Measurements from ENCODE around the gene CRYM. TPM values are rescaled to one million over a fixed set of nuclear protein-coding genes. Genes with fewer than 3 reads are reported as not detected.
"Not testable (repeated sequence)": the region's sequence is repeated elsewhere in the genome, so short reads cannot be mapped to it uniquely, and the experiment has no call there.

Gene CRYM
- polyA plus RNA-seq, 2 donors: 5.3 to 9.8 TPM

GRCh38 chr16:21302898-21303528 lies 24.9 kb upstream of the CRYM start:
- H3K9me3 ChIP-seq (ENCODE audit: control insufficient read depth in 2 of 2, insufficient read depth in 1 of 2, low read depth in 1 of 2, low read length in 1 of 2): no peaks in the 10 kb centered on the region
- H3K4me1 ChIP-seq (ENCODE audit: control insufficient read depth in 2 of 2, insufficient read depth in 2 of 2, low read length in 1 of 2): peaks cover 0 to 3% of the 10 kb centered on the region in 2 donors
- 42 to 45% methylated on average over 4 of the region's 4 CpGs for WGBS, 2 donors
- H3K27ac ChIP-seq (ENCODE audit: low read depth in 2 of 2, low read length in 1 of 2): no peak overlapping the region
- no peak overlapping the region for H3K4me3 ChIP-seq (ENCODE audit: low read depth in 1 of 2, low read length in 2 of 2)
- no peaks in the 10 kb centered on the region for H3K27me3 ChIP-seq (ENCODE audit: control insufficient read depth in 1 of 2, insufficient read depth in 2 of 2, low read length in 2 of 2)
- H3K36me3 ChIP-seq (ENCODE audit: control insufficient read depth in 2 of 2, insufficient read depth in 2 of 2, low read length in 1 of 2): no peaks in the 10 kb centered on the region

- peak overlapping the region in 1 of 2 donors; percentile 71 for H3K4me3 ChIP-seq (ENCODE audit: low read depth in 1 of 2, low read length in 2 of 2)
- H3K4me1 ChIP-seq (ENCODE audit: control insufficient read depth in 2 of 2, insufficient read depth in 2 of 2, low read length in 1 of 2): peaks cover 0 to 3% of the 10 kb centered on the region in 2 donors
- H3K9me3 ChIP-seq (ENCODE audit: control insufficient read depth in 2 of 2, insufficient read depth in 1 of 2, low read depth in 1 of 2, low read length in 1 of 2): no peaks in the 10 kb centered on the region
- 43 to 48% methylated on average over 3 of the region's 3 CpGs for WGBS, 2 donors
- peak overlapping the region; percentile 8 to 53 for H3K27ac ChIP-seq (ENCODE audit: low read depth in 2 of 2, low read length in 1 of 2)
- H3K27me3 ChIP-seq (ENCODE audit: control insufficient read depth in 1 of 2, insufficient read depth in 2 of 2, low read length in 2 of 2): no peaks in the 10 kb centered on the region
- no peaks in the 10 kb centered on the region for H3K36me3 ChIP-seq (ENCODE audit: control insufficient read depth in 2 of 2, insufficient read depth in 2 of 2, low read length in 1 of 2)
Observed at GRCh38 chr16:21302454-21302853, 24.4 kb upstream of the CRYM start.

DNA sequence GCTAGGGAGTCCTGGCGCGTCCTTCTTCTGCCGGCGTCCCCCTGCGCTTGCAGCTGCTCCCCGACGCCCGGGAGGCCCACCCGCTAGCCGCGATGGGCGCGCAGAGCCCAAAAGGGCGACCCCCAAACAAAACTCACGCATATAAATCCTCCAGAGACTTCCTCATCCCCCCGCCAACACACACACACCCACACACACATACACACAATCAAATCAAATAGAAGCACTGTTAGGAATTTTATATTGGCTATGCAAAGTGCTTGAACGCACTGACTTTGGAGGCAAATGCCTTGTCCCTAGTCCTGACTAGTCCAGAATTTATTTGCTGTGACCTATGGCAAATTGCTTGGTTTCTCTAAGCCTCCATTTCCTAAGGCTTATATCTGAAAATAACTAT lies 23.8 kb upstream of the CRYM start:
- H3K4me3 ChIP-seq (ENCODE audit: low read depth in 1 of 2, low read length in 2 of 2): peak overlapping the region; percentile 71 to 75
- peak overlapping the region; percentile 81 to 96 for H3K27ac ChIP-seq (ENCODE audit: low read depth in 2 of 2, low read length in 1 of 2)
- WGBS, 2 donors: 1 to 2% methylated on average over 9 to 17 of the region's 17 CpGs

GRCh38 chr16:21301168-21301894 lies 23.2 kb upstream of the CRYM start:
- Histone ChIP-seq H3K9me3 (ENCODE audit: control insufficient read depth in 2 of 2, insufficient read depth in 1 of 2, low read depth in 1 of 2, low read length in 1 of 2) (no peaks in the 10 kb centered on the region), H3K27me3 (ENCODE audit: control insufficient read depth in 1 of 2, insufficient read depth in 2 of 2, low read length in 2 of 2) (no peaks in the 10 kb centered on the region), H3K36me3 (ENCODE audit: control insufficient read depth in 2 of 2, insufficient read depth in 2 of 2, low read length in 1 of 2) (no peaks in the 10 kb centered on the region), H3K4me1 (ENCODE audit: control insufficient read depth in 2 of 2, insufficient read depth in 2 of 2, low read length in 1 of 2) (peaks cover 0 to 3% of the 10 kb centered on the region in 2 donors), H3K4me3 (ENCODE audit: low read depth in 1 of 2, low read length in 2 of 2) (peak overlapping the region; percentile 71 to 75), H3K27ac (ENCODE audit: low read depth in 2 of 2, low read length in 1 of 2) (peak overlapping the region; percentile 81 to 96)
- WGBS, 2 donors: 0 to 1% methylated on average over 35 to 60 of the region's 60 CpGs

More for the DNA sequence above, 23.8 kb upstream of the CRYM start:
- H3K27me3 ChIP-seq (ENCODE audit: control insufficient read depth in 1 of 2, insufficient read depth in 2 of 2, low read length in 2 of 2): no peaks in the 10 kb centered on the region
- no peaks in the 10 kb centered on the region for H3K36me3 ChIP-seq (ENCODE audit: control insufficient read depth in 2 of 2, insufficient read depth in 2 of 2, low read length in 1 of 2)
- peaks cover 0 to 3% of the 10 kb centered on the region in 2 donors for H3K4me1 ChIP-seq (ENCODE audit: control insufficient read depth in 2 of 2, insufficient read depth in 2 of 2, low read length in 1 of 2)
- H3K9me3 ChIP-seq (ENCODE audit: control insufficient read depth in 2 of 2, insufficient read depth in 1 of 2, low read depth in 1 of 2, low read length in 1 of 2): no peaks in the 10 kb centered on the region

DNA sequence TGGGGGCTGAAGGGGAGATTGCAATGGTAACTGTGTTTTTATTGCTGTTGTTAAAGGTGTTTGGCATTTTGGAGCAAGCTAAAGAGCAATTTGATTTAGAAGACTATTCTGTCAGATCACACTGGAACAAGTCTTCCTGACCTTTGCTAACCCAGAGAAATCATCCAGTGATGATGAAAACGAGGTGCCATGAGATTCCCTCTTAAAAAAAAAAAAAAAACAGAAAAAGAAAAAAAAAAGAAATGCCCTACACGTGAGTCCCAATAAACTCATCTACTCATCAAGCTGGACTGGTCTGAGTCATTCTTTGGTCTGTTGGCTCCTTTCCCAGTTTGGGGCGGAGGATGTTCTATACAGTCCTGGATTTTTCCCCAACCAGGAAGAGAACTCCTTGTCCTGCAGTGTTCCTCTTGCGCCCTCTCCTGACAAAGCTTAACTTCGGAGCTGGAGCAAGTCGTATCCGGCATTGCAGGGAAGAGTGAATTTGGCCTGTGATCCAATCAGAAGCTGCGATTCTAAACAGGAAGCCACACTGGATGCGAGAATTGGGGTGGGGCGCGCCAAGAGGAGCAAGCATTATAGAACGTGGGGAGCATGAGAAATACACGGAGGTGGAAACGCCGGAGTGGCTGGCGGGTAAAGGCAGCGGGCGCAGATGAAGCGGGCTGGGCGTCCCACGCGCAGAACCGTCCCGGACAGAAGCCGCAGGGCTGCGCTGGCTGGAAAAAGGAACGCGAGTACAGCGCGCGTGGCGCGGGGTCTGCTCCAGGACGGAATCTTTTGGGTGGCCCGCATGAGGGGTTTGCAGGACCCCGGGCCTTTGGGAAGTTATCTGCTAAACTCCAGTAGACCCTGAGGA lies 22.4 kb upstream of the CRYM start:
- WGBS, 2 donors: 1% methylated on average over 36 of the region's 36 CpGs
- Histone ChIP-seq H3K4me3 (ENCODE audit: low read depth in 1 of 2, low read length in 2 of 2) (peak overlapping the region; percentile 71 to 75), H3K27ac (ENCODE audit: low read depth in 2 of 2, low read length in 1 of 2) (peak overlapping the region; percentile 81 to 96), H3K4me1 (ENCODE audit: control insufficient read depth in 2 of 2, insufficient read depth in 2 of 2, low read length in 1 of 2) (peaks cover 0 to 3% of the 10 kb centered on the region in 2 donors), H3K36me3 (ENCODE audit: control insufficient read depth in 2 of 2, insufficient read depth in 2 of 2, low read length in 1 of 2) (no peaks in the 10 kb centered on the region), H3K27me3 (ENCODE audit: control insufficient read depth in 1 of 2, insufficient read depth in 2 of 2, low read length in 2 of 2) (no peaks in the 10 kb centered on the region), H3K9me3 (ENCODE audit: control insufficient read depth in 2 of 2, insufficient read depth in 1 of 2, low read depth in 1 of 2, low read length in 1 of 2) (no peaks in the 10 kb centered on the region)

DNA sequence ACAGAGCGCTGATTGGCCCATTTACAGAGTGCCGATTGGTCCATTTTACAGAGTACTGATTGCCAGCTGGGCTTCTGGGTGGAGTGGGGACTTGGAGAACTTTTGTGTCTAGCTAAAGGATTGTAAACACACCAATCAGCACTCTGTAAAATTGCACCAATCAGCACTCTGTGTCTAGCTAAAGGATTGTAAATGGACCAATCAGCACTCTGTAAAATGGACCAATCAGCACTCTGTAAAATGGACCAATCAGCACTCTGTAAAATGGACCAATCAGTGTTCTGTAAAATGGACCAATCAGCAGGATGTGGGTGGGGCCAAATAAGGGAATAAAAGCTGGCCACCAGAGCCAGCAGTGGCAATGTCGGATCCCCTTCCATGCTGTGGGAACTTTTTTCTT lies 11.7 kb upstream of the CRYM start:
- H3K9me3 ChIP-seq (ENCODE audit: control insufficient read depth in 2 of 2, insufficient read depth in 1 of 2, low read depth in 1 of 2, low read length in 1 of 2); H3K36me3 ChIP-seq (ENCODE audit: control insufficient read depth in 2 of 2, insufficient read depth in 2 of 2, low read length in 1 of 2); H3K27ac ChIP-seq (ENCODE audit: low read depth in 2 of 2, low read length in 1 of 2); H3K4me3 ChIP-seq (ENCODE audit: low read depth in 1 of 2, low read length in 2 of 2); H3K4me1 ChIP-seq (ENCODE audit: control insufficient read depth in 2 of 2, insufficient read depth in 2 of 2, low read length in 1 of 2); H3K27me3 ChIP-seq (ENCODE audit: control insufficient read depth in 1 of 2, insufficient read depth in 2 of 2, low read length in 2 of 2): not testable (repeated sequence)
- WGBS, 2 donors: 98 to 100% methylated on average over 3 of the region's 3 CpGs

DNA sequence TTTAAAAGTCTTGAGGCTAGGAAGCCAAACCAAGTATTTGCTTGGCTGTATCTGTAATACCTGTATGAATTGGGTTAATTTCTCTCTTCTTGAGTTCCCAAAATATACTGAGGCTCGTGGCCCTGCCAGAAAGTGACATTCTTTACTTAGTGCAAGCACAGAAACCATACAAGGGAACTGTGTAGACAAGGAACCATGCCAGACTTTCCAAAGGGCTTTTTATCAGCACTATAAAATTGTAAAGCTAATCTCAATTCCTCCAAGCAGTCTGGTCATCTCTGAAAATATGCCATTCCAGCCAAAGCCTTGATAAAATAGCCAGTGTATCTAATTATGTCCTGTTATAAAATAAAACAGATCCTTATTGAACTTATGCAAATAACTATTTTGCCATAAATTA lies 7.2 kb upstream of the CRYM start:
- WGBS, 2 donors: 23% methylated on average over 1 of the region's 1 CpG
- no peak overlapping the region for H3K4me3 ChIP-seq (ENCODE audit: low read depth in 1 of 2, low read length in 2 of 2)
- H3K36me3 ChIP-seq (ENCODE audit: control insufficient read depth in 2 of 2, insufficient read depth in 2 of 2, low read length in 1 of 2): no peaks in the 10 kb centered on the region
- H3K4me1 ChIP-seq (ENCODE audit: control insufficient read depth in 2 of 2, insufficient read depth in 2 of 2, low read length in 1 of 2): no peaks in the 10 kb centered on the region
- peaks cover 0 to 2% of the 10 kb centered on the region in 2 donors for H3K27me3 ChIP-seq (ENCODE audit: control insufficient read depth in 1 of 2, insufficient read depth in 2 of 2, low read length in 2 of 2)
- no peaks in the 10 kb centered on the region for H3K9me3 ChIP-seq (ENCODE audit: control insufficient read depth in 2 of 2, insufficient read depth in 1 of 2, low read depth in 1 of 2, low read length in 1 of 2)
- H3K27ac ChIP-seq (ENCODE audit: low read depth in 2 of 2, low read length in 1 of 2): no peak overlapping the region

- Histone ChIP-seq H3K4me3 (ENCODE audit: low read depth in 1 of 2, low read length in 2 of 2) (no peak overlapping the region), H3K27ac (ENCODE audit: low read depth in 2 of 2, low read length in 1 of 2) (no peak overlapping the region), H3K4me1 (ENCODE audit: control insufficient read depth in 2 of 2, insufficient read depth in 2 of 2, low read length in 1 of 2) (no peaks in the 10 kb centered on the region), H3K36me3 (ENCODE audit: control insufficient read depth in 2 of 2, insufficient read depth in 2 of 2, low read length in 1 of 2) (no peaks in the 10 kb centered on the region), H3K27me3 (ENCODE audit: control insufficient read depth in 1 of 2, insufficient read depth in 2 of 2, low read length in 2 of 2) (peaks cover 0 to 2% of the 10 kb centered on the region in 2 donors), H3K9me3 (ENCODE audit: control insufficient read depth in 2 of 2, insufficient read depth in 1 of 2, low read depth in 1 of 2, low read length in 1 of 2) (no peaks in the 10 kb centered on the region)
- 82 to 83% methylated on average over 4 of the region's 4 CpGs for WGBS, 2 donors
Observed at GRCh38 chr16:21284414-21284813, 6.3 kb upstream of the CRYM start.

- Histone ChIP-seq H3K9me3 (ENCODE audit: control insufficient read depth in 2 of 2, insufficient read depth in 1 of 2, low read depth in 1 of 2, low read length in 1 of 2) (no peaks in the 10 kb centered on the region), H3K27me3 (ENCODE audit: control insufficient read depth in 1 of 2, insufficient read depth in 2 of 2, low read length in 2 of 2) (peaks cover 0 to 2% of the 10 kb centered on the region in 2 donors), H3K27ac (ENCODE audit: low read depth in 2 of 2, low read length in 1 of 2) (no peak overlapping the region), H3K36me3 (ENCODE audit: control insufficient read depth in 2 of 2, insufficient read depth in 2 of 2, low read length in 1 of 2) (no peaks in the 10 kb centered on the region), H3K4me3 (ENCODE audit: low read depth in 1 of 2, low read length in 2 of 2) (peak overlapping the region; percentile 7 to 41), H3K4me1 (ENCODE audit: control insufficient read depth in 2 of 2, insufficient read depth in 2 of 2, low read length in 1 of 2) (no peaks in the 10 kb centered on the region)
- 5% methylated on average over 51 to 61 of the region's 67 CpGs for WGBS, 2 donors
Observed at GRCh38 chr16:21283521-21284289, 5.6 kb upstream of the CRYM start.
